SK-N-SH (cell line): ENCODE data around the gene PCNX3. TPM values are rescaled to one million over a fixed set of nuclear protein-coding genes. Genes with fewer than 3 reads are reported as not detected.

ENCODE experiments used
- CHD2 ChIP-seq: fragments of 150-350 bp; IDR thresholded peaks from 2 replicates; pipeline ENCODE4 v1.6.1; 2018; ENCODE audit warnings: low read length; ENCODE audit not compliant: partially characterized antibody
- ELF1 ChIP-seq: IDR thresholded peaks from 2 replicates; pipeline ENCODE4 v1.4.0; 2012
- EP300 ChIP-seq, 2 experiments: IDR thresholded peaks; 2 replicates each; pipeline versions ENCODE4 v1.4.0 to v1.6.1; 2012; ENCODE audit warnings: borderline replicate concordance in 1 of 2, low read depth in 1 of 2, low read length in 1 of 2
- FOSL2 ChIP-seq: IDR thresholded peaks from 2 replicates; pipeline ENCODE4 v1.4.0; 2012; ENCODE audit warnings: low read depth, mild to moderate bottlenecking, moderate library complexity, borderline replicate concordance
- FOXM1 ChIP-seq: IDR thresholded peaks from 2 replicates; pipeline ENCODE4 v1.4.0; 2012; ENCODE audit warnings: low read depth, mild to moderate bottlenecking
- GABPA ChIP-seq: IDR thresholded peaks from 2 replicates; pipeline ENCODE4 v1.4.0; 2012; ENCODE audit warnings: low read depth, mild to moderate bottlenecking
- GATA2 ChIP-seq: sonication (generic); formaldehyde crosslinking; IDR thresholded peaks from 2 replicates; pipeline ENCODE4 v1.5.0; 2020; ENCODE audit warnings: mild to moderate bottlenecking, missing genetic modification reagents
- JUND ChIP-seq: IDR thresholded peaks from 2 replicates; pipeline ENCODE4 v1.4.0; 2012
- MXI1 ChIP-seq: IDR thresholded peaks from 2 replicates; pipeline ENCODE4 v1.6.1; 2012; ENCODE audit warnings: mild to moderate bottlenecking, low read depth, low read length, improper control_type of control experiment
- NRF1 ChIP-seq: IDR thresholded peaks from 2 replicates; pipeline ENCODE4 v1.6.1; 2012; ENCODE audit warnings: low read depth, mild to moderate bottlenecking, low read length
- POLR2AphosphoS5 ChIP-seq: IDR thresholded peaks from 2 replicates; pipeline ENCODE4 v1.6.1; 2012; ENCODE audit warnings: low read depth, low read length
- RAD21 ChIP-seq: IDR thresholded peaks from 2 replicates; pipeline ENCODE4 v1.6.1; 2012; ENCODE audit warnings: mild to moderate bottlenecking, low read length
- RFX5 ChIP-seq: IDR thresholded peaks from 2 replicates; pipeline ENCODE4 v1.6.1; 2012; ENCODE audit warnings: mild to moderate bottlenecking, improper control_type of control experiment, low read length
- SIN3A ChIP-seq: IDR thresholded peaks from 2 replicates; pipeline ENCODE4 v1.6.1; 2012; ENCODE audit warnings: low read depth, mild to moderate bottlenecking, low read length, moderate library complexity, borderline replicate concordance
- TEAD4 ChIP-seq: IDR thresholded peaks from 2 replicates; pipeline ENCODE4 v1.4.0; 2012; ENCODE audit warnings: mild to moderate bottlenecking, borderline replicate concordance; ENCODE audit not compliant: insufficient read depth
- YY1 ChIP-seq: IDR thresholded peaks from 2 replicates; pipeline ENCODE4 v1.4.0; 2012; ENCODE audit warnings: low read depth, mild to moderate bottlenecking
- polyA plus RNA-seq, 3 experiments: library from polyadenylated mRNA; depleted of rRNA; stranded (reverse); fragments of >200 nt; gene quantifications; 2 replicates each; pipeline ENCODE4 v1.2.3, GENCODE V29; 2012
- TF ChIP-seq, protein P1 (sequence below): fragments of 150-350 bp; IDR thresholded peaks from 2 replicates; pipeline ENCODE4 v1.6.1; 2016; ENCODE audit warnings: mild to moderate bottlenecking, low read depth, low read length
- TF ChIP-seq, protein P2 (sequence below): fragments of 200-600 bp; sonication (generic); IDR thresholded peaks from 2 replicates; pipeline ENCODE4 v1.6.1; 2017; ENCODE audit warnings: antibody characterized with exemption, mild to moderate bottlenecking, moderate library complexity
- TF ChIP-seq, protein P3 (sequence below): IDR thresholded peaks from 2 replicates; pipeline ENCODE4; 2012

Gene PCNX3
- polyA plus RNA-seq, 1 of the 3 experiments (the other 2 are of a cell fraction): 33.7 TPM

DNA sequence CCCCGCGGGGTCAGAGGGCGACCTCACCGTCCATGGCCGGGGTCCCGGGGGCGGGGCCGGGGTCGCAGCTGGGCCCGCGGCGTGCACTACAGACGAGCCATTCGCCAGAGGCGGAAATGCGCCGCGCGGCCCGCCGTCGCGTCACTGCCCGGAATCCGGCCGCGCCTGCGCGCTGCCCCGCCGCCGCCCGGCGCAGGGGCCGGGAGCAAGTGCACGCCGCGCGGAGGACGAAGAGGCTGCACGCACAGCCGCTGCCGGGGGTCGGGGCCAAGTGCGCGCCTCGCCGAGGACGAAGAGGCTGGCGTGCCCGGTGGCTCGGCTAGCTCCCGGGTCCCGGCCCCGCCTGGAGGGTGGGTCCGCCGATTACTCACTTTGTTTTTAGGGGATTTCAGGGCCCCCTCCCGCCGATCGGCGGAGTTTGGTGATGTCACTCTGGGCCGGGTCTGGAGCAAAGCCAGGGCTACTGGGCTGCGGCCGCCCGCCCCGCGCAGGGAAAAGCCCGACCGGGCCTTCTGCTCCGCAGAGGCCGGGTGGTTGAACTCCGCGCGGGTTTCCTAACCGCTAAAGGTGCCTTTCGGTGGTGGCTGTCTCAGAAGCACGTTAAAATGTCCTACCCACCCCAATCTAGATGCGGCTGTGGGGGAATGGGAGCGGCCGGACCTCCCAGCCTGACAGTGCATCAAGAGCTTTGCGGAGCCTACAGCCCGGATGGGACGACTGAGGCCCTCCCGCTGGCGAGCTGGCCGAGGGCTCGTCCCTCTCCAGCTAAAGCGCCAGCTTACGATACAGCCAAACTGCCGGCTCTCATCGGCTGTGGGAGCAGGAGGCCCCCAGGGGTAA, 47.4 kb downstream of the PCNX3 start, which contains the start of gene RELA (continued):
- TF ChIP-seq, protein P1, sequence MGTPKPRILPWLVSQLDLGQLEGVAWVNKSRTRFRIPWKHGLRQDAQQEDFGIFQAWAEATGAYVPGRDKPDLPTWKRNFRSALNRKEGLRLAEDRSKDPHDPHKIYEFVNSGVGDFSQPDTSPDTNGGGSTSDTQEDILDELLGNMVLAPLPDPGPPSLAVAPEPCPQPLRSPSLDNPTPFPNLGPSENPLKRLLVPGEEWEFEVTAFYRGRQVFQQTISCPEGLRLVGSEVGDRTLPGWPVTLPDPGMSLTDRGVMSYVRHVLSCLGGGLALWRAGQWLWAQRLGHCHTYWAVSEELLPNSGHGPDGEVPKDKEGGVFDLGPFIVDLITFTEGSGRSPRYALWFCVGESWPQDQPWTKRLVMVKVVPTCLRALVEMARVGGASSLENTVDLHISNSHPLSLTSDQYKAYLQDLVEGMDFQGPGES: peak; percentile 80
- TF ChIP-seq FOXM1: no peak
- no peak for TF ChIP-seq ELF1
- TF ChIP-seq CHD2: peak; percentile 5
- peak; percentile 79 for TF ChIP-seq NRF1
- TF ChIP-seq, protein P2, sequence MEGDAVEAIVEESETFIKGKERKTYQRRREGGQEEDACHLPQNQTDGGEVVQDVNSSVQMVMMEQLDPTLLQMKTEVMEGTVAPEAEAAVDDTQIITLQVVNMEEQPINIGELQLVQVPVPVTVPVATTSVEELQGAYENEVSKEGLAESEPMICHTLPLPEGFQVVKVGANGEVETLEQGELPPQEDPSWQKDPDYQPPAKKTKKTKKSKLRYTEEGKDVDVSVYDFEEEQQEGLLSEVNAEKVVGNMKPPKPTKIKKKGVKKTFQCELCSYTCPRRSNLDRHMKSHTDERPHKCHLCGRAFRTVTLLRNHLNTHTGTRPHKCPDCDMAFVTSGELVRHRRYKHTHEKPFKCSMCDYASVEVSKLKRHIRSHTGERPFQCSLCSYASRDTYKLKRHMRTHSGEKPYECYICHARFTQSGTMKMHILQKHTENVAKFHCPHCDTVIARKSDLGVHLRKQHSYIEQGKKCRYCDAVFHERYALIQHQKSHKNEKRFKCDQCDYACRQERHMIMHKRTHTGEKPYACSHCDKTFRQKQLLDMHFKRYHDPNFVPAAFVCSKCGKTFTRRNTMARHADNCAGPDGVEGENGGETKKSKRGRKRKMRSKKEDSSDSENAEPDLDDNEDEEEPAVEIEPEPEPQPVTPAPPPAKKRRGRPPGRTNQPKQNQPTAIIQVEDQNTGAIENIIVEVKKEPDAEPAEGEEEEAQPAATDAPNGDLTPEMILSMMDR: no peak
- peak; percentile 77; the same call in 1 of the 2 replicates for TF ChIP-seq POLR2AphosphoS5
- TF ChIP-seq EP300 (IDR thresholded peaks at IDR 0.05; ENCODE audit: borderline replicate concordance in 1 of 2, low read depth in 1 of 2, low read length in 1 of 2): no peak
- peak; percentile 37; the same call in 1 of the 2 replicates for TF ChIP-seq GABPA
- TF ChIP-seq FOSL2: peak; percentile 53; the same call in 1 of the 2 replicates
- TF ChIP-seq GATA2: no peak
- TF ChIP-seq TEAD4: 0 out of 2 replicates have a peak, but pooled peaks have one; percentile 34
- no peak for TF ChIP-seq YY1
- 0 out of 2 replicates have a peak, but pooled peaks have one; percentile 19 for TF ChIP-seq JUND
- TF ChIP-seq MXI1: peak; percentile 63; the same call in 1 of the 2 replicates
- TF ChIP-seq, protein P3, sequence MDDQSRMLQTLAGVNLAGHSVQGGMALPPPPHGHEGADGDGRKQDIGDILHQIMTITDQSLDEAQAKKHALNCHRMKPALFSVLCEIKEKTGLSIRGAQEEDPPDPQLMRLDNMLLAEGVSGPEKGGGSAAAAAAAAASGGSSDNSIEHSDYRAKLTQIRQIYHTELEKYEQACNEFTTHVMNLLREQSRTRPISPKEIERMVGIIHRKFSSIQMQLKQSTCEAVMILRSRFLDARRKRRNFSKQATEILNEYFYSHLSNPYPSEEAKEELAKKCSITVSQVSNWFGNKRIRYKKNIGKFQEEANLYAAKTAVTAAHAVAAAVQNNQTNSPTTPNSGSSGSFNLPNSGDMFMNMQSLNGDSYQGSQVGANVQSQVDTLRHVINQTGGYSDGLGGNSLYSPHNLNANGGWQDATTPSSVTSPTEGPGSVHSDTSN: peak; percentile 27; the same call in 1 of the 2 replicates
- TF ChIP-seq RFX5: no peak
- no peak for TF ChIP-seq RAD21
- peak; percentile 38; the same call in 1 of the 2 replicates for TF ChIP-seq SIN3A
